Measurements from ENCODE around the gene PRR16.
"Not testable (repeated sequence)": the region's sequence is repeated elsewhere in the genome, so short reads cannot be mapped to it uniquely, and the experiment has no call there.

The PRR16 gene

GRCh38 chr5:120655828-120656435 lies 191.8 kb downstream of the PRR16 start:
- no peak for DNase-seq (ENCODE audit: low read depth in 2 of 2)

GRCh38 chr5:120657104-120657503 lies 193.0 kb downstream of the PRR16 start:
- no peak for DNase-seq (ENCODE audit: low read depth in 2 of 2)

- no peak for DNase-seq (ENCODE audit: low read depth in 2 of 2)
Measured at GRCh38 chr5:120677481-120677880, 213.4 kb downstream of the PRR16 start.

GRCh38 chr5:120678279-120678678 lies 214.2 kb downstream of the PRR16 start:
- DNase-seq (ENCODE audit: low read depth in 2 of 2) = no peak

- DNase-seq (ENCODE audit: low read depth in 2 of 2) = no peak
Measured at GRCh38 chr5:120682851-120683250, 218.8 kb downstream of the PRR16 start.

GRCh38 chr5:120683580-120683979 lies 219.5 kb downstream of the PRR16 start:
- DNase-seq (ENCODE audit: low read depth in 2 of 2) = no peak

- DNase-seq (ENCODE audit: low read depth in 2 of 2) = no peak
Measured at GRCh38 chr5:120684213-120684612, 220.1 kb downstream of the PRR16 start.

GRCh38 chr5:120684749-120685415 lies 220.8 kb downstream of the PRR16 start:
- no peak for DNase-seq (ENCODE audit: low read depth in 2 of 2)

- no peak for DNase-seq (ENCODE audit: low read depth in 2 of 2)
Measured at GRCh38 chr5:120690621-120691407, 226.7 kb downstream of the PRR16 start.

GRCh38 chr5:120692325-120692724 lies 228.2 kb downstream of the PRR16 start:
- no peak for DNase-seq (ENCODE audit: low read depth in 2 of 2)

- DNase-seq (ENCODE audit: low read depth in 2 of 2) = no peak
Measured at GRCh38 chr5:120695368-120695880, 231.3 kb downstream of the PRR16 start.

GRCh38 chr5:120697147-120697546 lies 233.0 kb downstream of the PRR16 start:
- DNase-seq (ENCODE audit: low read depth in 2 of 2) = no peak

GRCh38 chr5:120697670-120698327 lies 233.7 kb downstream of the PRR16 start:
- DNase-seq (ENCODE audit: low read depth in 2 of 2) = not testable (repeated sequence)

GRCh38 chr5:120700653-120701052 lies 236.6 kb downstream of the PRR16 start:
- not testable (repeated sequence) for DNase-seq (ENCODE audit: low read depth in 2 of 2)

GRCh38 chr5:120702817-120703538 lies 238.9 kb downstream of the PRR16 start:
- not testable (repeated sequence) for DNase-seq (ENCODE audit: low read depth in 2 of 2)

- DNase-seq (ENCODE audit: low read depth in 2 of 2) = no peak
Measured at GRCh38 chr5:120703918-120704587, 240.0 kb downstream of the PRR16 start.

- DNase-seq (ENCODE audit: low read depth in 2 of 2) = no peak
Measured at GRCh38 chr5:120706877-120707276, 242.8 kb downstream of the PRR16 start.

GRCh38 chr5:120717381-120717780 lies 253.3 kb downstream of the PRR16 start:
- DNase-seq (ENCODE audit: low read depth in 2 of 2) = no peak

GRCh38 chr5:120730214-120730613 lies 266.1 kb downstream of the PRR16 start:
- DNase-seq (ENCODE audit: low read depth in 2 of 2) = no peak

GRCh38 chr5:120734033-120734432 lies 269.9 kb downstream of the PRR16 start:
- DNase-seq (ENCODE audit: low read depth in 2 of 2) = no peak

GRCh38 chr5:120735076-120735475 lies 271.0 kb downstream of the PRR16 start:
- no peak for DNase-seq (ENCODE audit: low read depth in 2 of 2)
